Urothelium cell line (cell line): ENCODE measurements around the gene PRAF2.

Experiments used
- DNase-seq: peaks from one replicate; pipeline ENCODE4 v3.0.0; 2011; ENCODE audit warnings: low spot score, mixed read lengths
- FAIRE-seq: peaks from 2 replicates; lab custom pipeline; 2011; peaks lifted over from hg19 to GRCh38; lab: Jason Lieb, UNC

PRAF2 gene

GRCh38 chrX:49075347-49075746 lies 1.5 kb upstream of the PRAF2 start:
- FAIRE-seq (no peak), DNase-seq (no peak)

GRCh38 chrX:49072712-49073095 lies 1.1 kb downstream of the PRAF2 start:
- FAIRE-seq, result no peak
- DNase-seq, result no peak

GRCh38 chrX:49071877-49072711 lies 1.7 kb downstream of the PRAF2 start:
- DNase-seq (no peak), FAIRE-seq (no peak)

GRCh38 chrX:49070988-49071387 lies 2.8 kb downstream of the PRAF2 start:
- FAIRE-seq (no peak), DNase-seq (no peak)

GRCh38 chrX:49069038-49069437 lies 4.8 kb downstream of the PRAF2 start:
- FAIRE-seq, result no peak
- DNase-seq, result no peak

GRCh38 chrX:49067285-49068120 lies 6.3 kb downstream of the PRAF2 start:
- DNase-seq (no peak), FAIRE-seq (no peak)

GRCh38 chrX:49066690-49067089 lies 7.1 kb downstream of the PRAF2 start:
- no peak for DNase-seq
- FAIRE-seq, result no peak

GRCh38 chrX:49066278-49066677 lies 7.5 kb downstream of the PRAF2 start:
- FAIRE-seq (no peak), DNase-seq (no peak)

GRCh38 chrX:49064735-49065134 lies 9.1 kb downstream of the PRAF2 start:
- FAIRE-seq, result no peak

GRCh38 chrX:49064303-49064702 lies 9.5 kb downstream of the PRAF2 start:
- no peak for DNase-seq
- no peak for FAIRE-seq

More at GRCh38 chrX:49064735-49065134, 9.1 kb downstream of the PRAF2 start:
- DNase-seq, result no peak

- no peak for FAIRE-seq
- no peak for DNase-seq
These were observed 10.1 kb downstream of the PRAF2 start for GRCh38 chrX:49063715-49064114.

- DNase-seq (no peak), FAIRE-seq (no peak)
These were observed 11.9 kb downstream of the PRAF2 start for GRCh38 chrX:49061916-49062315.

GRCh38 chrX:49061490-49061889 lies 12.3 kb downstream of the PRAF2 start:
- no peak for DNase-seq
- no peak for FAIRE-seq

GRCh38 chrX:49060914-49061313 lies 12.9 kb downstream of the PRAF2 start:
- DNase-seq, result no peak
- no peak for FAIRE-seq

- FAIRE-seq, result no peak
- DNase-seq, result no peak
These were observed 14.1 kb downstream of the PRAF2 start for GRCh38 chrX:49059681-49060085.

- FAIRE-seq (no peak), DNase-seq (no peak)
These were observed 14.6 kb downstream of the PRAF2 start for GRCh38 chrX:49059201-49059600.

GRCh38 chrX:49058794-49059193 lies 15.0 kb downstream of the PRAF2 start, which contains the start of gene CCDC120:
TSS of gene CCDC120 (plus strand) at chrX:49058999. CDS start at chrX:49062042, 3,043 bp downstream.
- FAIRE-seq (no peak), DNase-seq (no peak)

- FAIRE-seq, result no peak
- DNase-seq, result no peak
These were observed 19.6 kb downstream of the PRAF2 start for GRCh38 chrX:49054073-49054762.

- peak; percentile 66 for FAIRE-seq
- DNase-seq, result peak; percentile 85
These were observed 20.4 kb downstream of the PRAF2 start for GRCh38 chrX:49053223-49054072.

- no peak for DNase-seq
- FAIRE-seq, result no peak
These were observed 29.9 kb downstream of the PRAF2 start for GRCh38 chrX:49043987-49044281.
